NCI-H2196 (cell line): ENCODE results near the gene CRIM1.

ENCODE experiments used
- DNase-seq: peaks from one replicate; lab custom pipeline; 2025; ENCODE audit not compliant: unreplicated experiment; lab: John Stamatoyannopoulos, UW

Gene CRIM1

DNA sequence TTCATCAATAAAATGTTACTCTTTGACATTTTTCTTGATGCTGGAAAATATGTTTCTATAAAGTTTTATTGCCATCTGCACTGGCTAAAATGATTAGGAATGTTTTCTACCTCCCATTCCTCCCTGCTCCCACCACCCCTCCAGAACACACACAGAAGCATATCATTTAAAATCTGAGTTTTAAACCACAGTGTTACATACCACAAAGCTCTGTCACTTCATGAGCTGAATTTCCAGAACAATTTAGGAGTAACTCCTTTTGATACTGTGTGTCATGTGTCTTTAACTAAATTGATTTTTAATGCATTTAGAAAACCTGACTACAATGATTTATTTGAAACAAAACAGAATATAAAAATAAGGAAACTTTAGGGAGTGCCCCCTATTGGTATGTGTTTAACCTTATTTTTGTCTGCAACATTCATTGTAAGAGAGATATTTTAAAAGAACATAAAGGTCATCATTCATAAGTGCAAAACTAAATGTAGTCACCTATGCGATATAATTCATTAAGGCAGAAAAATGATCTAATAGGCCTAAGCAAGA is 190.4 kb downstream of the CRIM1 start:
- no peak for DNase-seq

DNA sequence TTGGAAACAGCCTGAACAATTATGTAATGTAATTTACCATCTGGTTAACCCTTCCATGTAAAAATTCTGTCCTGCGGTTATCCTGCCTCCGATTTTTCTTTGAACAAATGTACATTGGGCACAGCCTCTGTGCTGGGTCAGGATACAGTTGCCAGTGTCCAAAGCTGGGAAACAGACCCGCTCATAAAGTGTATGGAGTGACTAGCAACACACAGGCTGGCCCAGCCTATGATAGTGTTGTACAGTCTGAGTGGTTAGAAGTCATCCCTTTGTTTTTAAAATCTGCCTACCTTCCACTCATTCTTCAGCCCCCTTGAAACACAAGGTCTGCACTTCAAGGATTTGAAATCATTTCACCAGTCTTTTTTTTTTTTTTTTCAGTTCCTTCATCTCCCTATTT is 192.3 kb downstream of the CRIM1 start:
- DNase-seq = no peak

DNA sequence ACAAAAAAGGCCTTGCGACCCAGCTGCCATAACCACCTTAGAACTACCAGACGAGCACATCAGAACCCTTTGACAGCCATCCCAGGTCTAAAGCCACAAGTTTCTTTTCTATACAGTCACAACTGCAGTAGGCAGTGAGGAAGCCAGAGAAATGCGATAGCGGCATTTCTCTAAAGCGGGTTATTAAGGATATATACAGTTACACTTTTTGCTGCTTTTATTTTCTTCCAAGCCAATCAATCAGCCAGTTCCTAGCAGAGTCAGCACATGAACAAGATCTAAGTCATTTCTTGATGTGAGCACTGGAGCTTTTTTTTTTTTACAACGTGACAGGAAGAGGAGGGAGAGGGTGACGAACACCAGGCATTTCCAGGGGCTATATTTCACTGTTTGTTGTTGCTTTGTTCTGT is 193.6 kb downstream of the CRIM1 start:
- DNase-seq = no peak

DNA sequence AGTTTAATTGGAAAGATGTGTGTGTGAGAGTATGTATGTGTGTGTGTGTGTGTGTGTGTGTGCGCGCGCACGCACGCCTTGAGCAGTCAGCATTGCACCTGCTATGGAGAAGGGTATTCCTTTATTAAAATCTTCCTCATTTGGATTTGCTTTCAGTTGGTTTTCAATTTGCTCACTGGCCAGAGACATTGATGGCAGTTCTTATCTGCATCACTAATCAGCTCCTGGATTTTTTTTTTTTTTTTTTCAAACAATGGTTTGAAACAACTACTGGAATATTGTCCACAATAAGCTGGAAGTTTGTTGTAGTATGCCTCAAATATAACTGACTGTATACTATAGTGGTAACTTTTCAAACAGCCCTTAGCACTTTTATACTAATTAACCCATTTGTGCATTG is 194.4 kb downstream of the CRIM1 start:
- no peak for DNase-seq

DNA sequence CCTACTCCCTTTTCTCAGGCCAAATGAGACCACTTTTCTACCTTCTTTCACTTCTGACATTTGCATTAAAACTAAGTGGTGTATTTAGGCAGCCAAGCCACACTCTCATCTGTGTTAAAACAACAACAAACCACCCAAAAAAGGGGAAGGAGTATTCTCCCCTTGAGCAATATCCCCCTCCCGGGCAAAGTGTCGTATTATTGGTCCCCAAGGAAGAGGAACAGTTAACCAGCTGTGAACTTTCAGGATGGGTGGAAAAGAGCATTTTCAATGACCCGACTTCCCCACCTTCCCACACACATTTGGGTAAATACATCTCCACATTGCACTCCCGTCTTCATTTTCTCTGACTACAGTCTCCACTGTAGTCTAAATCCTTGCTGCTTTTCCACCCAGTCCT is 198.1 kb downstream of the CRIM1 start:
- DNase-seq = no peak

DNA sequence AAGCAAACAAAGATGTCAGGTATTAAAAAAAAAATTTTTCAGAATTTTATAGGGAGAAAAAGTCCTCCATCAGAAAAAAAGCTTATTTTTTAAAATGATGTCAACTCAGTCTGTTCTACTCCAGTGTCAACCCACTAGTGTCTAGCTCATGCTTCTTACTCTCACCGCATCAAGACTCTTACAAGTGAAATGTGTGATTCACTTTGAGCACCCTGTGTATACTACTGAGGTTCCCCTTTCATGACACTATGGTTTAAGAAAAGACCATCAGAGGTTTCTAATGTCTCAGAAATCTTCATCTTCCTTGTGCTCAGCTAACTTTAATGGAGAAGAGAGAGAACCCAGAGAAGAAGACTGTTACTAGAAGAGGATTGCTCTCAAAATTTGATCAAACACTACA is 199.0 kb downstream of the CRIM1 start:
- DNase-seq = no peak

DNA sequence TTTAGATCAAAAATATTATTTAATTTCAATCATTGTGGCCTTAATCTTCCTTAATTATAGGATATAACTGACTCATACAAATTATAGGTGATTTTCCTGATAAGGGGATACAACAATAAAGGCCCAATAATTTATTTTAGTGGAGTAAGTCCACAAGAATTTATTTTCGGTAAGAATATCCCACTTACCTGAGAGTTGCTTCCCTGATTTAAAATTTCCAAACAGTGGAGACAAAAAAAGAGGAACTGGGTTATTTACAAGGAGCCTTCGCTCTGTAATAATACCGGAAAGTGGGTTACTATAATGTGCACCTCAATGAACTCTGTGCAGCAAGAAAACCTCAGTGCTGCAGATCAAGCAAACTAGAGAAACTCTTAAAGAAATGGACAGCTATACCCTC is 200.2 kb downstream of the CRIM1 start:
- DNase-seq = no peak

DNA sequence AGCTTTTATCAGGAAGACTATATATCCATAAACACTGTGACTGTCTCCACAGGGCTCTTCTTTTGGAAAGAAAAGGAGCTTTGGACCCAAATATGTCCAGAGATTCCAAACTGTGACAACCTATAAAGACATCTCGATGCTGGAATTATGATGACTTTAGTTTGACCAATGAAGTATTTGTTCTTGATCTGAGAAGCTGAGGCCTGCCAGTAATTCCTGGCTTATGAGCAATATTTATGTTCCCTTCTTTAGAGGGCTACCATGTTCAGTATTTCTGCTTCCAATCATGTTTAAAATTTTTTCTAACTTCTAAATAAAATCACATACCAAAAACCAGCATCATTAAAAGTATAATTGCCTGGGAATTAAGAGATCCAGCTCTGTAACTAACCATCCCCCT is 201.3 kb downstream of the CRIM1 start:
- DNase-seq = no peak

DNA sequence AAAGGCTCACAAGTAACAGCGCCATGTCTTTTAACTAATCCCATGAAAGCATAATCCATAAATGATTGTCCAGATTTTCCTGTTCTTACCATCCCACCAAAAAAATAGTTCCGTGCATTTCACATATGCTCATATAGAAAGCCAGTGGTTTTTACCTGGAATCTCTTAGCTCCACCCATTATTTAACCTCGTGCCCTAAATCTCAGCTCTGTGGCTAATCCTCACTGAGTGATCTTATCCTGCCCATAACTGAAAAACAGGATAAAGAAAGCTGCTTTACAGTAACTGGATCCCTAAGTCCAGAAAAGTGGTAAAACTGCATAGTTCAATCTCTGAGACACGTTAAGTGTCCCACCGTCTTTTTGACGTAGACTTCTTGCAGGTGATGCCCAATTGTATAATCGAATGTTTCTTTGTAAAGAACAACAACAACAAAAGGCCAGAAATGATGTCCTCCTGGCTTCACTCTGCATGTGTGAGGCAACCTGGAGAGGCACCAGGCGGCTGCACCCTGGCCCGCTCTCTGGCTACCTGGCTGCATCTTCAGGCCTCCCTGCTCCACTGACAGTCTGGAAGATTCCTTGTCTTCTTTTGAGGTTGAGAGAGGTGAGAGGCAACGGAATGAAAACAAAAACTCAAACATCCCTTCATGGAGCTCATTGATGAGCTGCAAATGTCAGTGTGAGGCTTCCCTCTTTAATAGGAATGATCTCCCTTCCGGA is 203.8 kb downstream of the CRIM1 start:
- DNase-seq = no peak

DNA sequence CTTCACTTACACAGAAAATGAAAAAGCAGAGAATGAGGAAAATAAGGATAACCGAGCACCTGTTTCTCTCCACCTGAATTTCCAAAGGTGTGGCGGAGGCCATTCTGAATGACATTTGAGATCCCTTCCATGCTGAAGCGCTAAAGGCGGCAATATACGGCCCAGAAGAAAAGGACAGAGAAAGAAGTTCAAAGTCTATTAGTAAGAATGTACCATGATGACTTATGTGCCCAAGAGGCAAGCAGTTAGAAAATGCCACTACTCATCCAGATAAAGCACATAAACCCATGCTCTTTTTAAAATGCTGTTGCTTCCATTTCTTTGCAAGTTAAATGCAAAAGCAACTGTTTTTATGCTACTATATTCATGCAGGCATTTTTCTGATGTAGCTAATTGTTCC is 205.1 kb downstream of the CRIM1 start:
- no peak for DNase-seq

DNA sequence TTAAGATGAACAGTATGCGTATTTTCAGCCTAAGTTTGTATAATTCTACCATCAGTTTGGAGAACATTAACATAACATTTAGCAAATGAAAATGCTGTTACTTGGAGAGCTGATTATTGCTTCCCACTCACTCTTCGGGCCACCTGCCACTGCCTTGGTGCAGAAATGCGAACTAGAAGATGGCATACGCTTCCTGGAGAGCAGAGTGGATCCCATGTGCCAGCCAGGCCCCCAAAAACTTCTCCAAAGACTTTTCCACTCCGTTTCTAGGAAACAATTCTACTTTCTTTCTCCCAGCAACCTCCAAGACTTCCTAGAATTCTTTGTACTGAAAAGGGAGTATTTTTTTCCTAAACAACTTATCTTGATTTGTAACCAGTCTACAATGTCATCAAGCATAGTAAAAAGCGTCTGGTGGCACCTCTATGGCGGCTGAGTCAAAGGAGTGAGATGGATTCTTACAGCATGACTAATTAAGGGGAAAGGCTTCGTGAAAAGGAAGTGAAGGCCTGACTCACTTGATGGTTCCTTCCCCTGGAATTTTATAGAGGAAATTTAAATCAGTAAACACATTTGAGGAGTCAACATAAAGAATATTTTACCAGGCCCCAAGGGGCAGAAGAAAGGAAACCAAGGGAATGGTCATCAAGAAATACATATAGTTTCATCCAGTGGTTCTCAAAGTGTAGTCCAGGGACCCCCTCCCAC is 205.8 kb downstream of the CRIM1 start:
- no peak for DNase-seq

DNA sequence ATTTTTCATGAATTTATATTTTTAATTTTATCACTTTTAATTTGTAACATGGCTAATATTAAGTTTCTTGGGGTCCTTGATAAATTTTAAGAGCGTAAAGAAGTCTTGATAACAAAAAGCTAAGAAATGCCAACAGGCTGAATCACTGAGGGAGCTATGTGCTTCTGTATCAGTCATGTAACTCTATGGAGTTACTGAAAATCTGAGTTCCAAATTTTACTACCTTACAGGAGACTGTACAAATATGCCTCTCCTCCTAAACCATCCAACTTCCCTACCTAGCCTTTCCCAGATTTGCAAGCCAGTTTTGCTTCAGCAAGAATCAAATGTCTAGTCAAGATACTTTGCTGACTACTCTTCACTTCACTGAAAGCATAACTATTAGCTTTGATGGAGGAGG is 206.7 kb downstream of the CRIM1 start:
- DNase-seq = no peak

DNA sequence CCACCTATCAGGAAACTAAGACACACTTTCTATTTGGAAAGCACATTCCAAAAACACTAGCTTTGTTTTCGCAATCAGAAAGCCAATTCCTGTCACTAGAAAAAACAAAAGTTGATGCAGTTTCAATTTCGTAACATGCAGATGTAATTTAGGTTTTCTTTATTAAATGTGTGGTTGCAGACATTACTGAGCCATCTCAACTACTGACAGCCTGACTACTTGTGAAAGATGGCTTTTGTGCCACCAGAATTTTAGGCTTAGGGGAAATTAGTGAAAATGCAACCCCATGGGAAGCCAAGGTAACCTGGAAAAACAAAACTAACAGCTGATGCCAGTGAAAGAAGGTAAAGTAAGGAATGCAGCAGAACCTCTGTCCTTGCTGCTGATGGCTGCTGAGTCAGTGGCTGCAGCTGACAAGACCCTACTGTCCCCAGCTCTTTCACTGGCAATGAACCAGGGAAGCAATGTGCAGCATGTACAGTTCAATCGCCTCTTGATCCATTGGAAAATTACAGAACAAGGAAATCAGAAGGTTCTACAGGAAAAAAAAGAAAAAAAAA is 207.5 kb downstream of the CRIM1 start:
- DNase-seq = no peak

DNA sequence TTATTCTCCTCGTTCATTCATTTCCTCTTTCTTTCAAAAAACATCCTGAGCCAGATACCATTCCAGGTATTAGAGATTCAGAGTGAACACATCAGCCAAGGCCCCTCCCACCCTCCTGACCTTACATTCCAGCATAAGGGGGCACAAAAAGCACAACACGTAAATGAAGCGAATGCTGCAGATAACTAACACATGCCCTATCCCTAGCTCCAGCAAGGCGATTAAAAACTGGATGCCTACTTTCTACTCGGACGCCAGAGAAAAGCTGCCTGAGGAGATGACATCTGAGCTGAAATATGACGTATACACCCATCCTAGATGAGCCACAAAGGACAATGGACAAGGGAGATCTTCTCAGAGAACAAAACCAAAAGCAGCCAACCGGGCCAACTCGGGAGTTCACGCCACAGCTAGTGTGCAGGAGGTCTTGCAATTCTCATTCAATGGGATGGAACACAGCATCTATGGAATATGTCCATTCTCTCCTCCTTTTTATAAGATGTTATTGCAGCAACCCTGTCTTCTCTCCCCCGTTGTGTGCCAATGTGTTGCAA is 208.9 kb downstream of the CRIM1 start:
- DNase-seq = no peak

DNA sequence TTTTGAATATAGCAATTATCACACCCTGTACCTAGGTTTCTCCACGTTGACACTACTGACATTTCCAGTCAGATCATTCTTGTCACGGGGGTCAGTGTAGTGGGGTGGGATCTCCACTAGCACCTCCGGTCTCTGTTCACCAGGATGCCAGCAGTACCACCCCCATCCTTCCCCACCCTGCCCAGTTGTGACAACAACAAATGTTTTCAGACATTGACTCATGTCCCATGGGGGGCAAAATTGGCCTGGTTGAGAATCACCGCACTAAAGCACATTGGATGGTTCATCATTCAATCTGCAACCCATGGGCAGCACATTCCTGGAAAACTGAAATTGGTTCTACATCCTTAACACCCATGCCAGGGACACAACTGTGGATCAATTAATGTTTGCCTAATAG is 210.1 kb downstream of the CRIM1 start:
- DNase-seq = no peak

DNA sequence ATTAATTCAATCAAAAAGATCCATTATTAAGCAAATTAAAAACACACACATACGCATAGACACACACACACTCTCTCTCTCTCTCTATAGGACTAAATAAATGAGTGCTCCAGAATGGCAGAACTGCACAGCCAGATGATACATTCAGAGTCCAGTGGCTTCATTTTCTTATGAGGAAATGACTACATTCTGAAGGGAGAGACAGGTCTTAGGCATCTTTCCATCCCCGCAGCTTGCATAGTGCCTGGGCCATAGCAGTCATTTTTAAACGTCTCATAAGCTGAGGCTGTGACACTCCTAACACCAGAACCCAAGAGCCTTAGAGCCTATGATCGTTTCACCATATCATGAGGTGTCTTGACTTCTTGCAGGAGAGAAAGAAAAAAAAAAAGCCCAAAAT is 211.3 kb downstream of the CRIM1 start:
- no peak for DNase-seq

DNA sequence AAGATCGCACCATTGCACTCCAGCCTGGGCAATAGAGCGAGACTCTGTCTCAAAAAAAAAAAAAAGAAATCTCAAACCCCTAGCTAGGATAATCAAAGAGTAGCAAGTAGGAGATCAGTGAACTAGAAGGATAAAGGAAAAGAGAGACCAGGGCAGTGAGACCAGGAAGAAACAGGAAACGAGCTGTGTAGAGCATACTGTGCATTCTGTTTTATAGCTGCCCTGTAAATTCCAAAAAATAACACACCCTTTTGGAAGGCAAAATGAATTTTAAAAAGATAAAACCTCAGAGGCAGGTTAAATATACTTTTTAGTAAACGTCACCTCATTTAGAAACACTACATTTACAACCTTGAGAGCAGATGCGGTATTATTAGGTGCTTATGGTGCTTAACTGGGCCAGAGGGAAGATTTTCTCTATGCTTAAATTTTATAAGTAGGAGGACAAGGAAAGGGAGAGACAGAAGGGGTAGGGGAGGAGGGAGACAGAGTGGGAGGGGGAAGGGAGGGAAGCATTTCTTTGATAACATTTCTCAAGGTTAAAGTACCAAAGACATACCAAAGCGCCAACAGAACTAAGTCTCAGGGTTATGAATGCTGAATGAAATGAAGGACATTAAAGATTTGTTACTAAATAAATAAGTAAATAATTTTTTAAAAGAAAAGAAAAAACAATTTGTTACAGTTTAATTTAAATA is 212.3 kb downstream of the CRIM1 start:
- DNase-seq = no peak

DNA sequence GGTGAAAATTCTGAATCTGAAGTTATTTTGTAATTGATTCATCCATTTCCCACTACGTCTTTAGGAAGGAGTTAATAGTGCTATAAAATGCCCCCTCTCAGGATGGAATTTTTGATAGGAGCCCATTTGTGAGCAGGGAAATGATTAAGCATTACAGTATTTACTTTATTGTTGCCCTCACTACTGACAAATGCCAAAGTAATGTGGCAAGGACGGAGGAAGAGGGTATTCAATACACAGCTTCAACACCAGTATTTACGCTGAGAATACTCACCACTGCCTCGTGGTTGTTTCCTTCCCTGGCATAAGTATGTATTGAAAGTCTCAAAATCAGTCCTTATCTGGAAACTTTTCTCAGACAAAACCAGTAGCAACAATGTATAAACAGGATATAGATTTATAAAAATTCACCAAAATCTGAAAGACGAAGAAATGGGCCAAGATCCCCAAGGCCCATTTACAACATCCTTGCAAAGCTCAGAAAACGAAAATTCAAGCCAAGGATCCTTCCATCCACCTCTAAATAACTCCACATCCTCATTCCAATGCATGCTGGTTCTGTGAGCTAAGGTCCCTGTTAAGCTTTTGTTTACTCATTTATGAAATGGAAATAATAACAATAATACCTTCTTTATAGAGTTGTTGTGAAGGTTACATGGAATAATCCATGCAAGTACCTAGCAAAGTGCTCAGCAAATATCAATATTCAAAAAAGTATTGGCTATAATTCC is 213.1 kb downstream of the CRIM1 start:
- no peak for DNase-seq

DNA sequence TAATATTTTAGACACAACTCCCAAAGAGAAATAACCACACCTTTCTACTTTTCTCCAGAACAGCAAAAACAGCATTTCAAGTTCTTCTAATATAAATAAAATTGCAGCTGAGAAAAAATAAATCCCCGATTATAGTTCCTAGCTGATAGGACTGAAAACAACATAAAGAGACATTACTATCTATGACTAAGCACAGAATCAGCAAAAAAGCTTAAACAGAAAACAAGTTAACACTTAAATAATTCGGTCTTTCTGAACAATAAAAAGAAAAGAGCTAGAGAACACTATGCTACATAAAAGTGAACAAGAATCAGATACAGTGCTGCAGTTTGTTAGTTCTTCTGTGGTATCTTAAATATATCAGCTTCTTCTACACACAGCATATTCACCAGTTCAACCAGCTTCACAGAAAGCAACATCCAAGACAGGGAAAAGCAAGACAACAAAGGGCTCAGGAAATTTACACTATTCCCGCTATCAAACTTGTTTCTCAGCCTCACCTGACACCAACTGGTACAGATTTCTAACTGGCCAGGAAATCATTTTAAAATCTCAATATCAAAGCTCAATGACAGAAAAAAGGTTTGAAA is 213.8 kb downstream of the CRIM1 start:
- no peak for DNase-seq

DNA sequence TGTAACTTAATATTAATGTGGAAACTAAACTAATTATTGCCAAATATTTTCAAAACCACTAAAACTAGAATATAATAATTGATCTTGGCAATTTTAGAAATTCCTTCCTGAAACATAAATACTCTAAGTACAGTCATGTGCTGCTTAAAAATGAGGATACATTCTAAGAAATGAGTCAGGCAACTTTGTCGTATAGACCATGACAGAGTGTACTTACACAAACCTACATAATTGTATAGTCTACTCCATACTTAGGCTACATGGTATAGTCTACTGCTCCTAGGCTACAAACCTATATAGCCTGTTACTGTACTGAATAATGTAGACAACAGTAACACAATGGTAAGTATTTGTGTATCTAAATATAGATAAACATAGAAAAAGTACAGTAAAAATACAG is 214.8 kb downstream of the CRIM1 start:
- DNase-seq = no peak
